K562 (cell line): ENCODE results near the gene CD248. TPM values are rescaled to one million over a fixed set of nuclear protein-coding genes. Genes with fewer than 3 reads are reported as not detected.
A peak's percentile ranks its signal among the peaks of the same experiment; 100 is the strongest.

ENCODE experiments used
- CBX2 ChIP-seq: fragments of 200-600 bp; sonication (generic); IDR thresholded peaks from one replicate; pipeline ENCODE4 v1.6.1; 2012; ENCODE audit warnings: mild to moderate bottlenecking, low read length, inconsistent platforms; ENCODE audit not compliant: insufficient read depth, poor library complexity, severe bottlenecking
- CREB3 ChIP-seq: fragments of 450-650 bp; conservative IDR thresholded peaks from 2 replicates; pipeline ENCODE4 v1.6.1; 2016; ENCODE audit warnings: missing genetic modification characterization, low read depth, mild to moderate bottlenecking, missing compliant biosample characterization, moderate library complexity
- EGR1 ChIP-seq: fragments of 450-650 bp; conservative IDR thresholded peaks from 2 replicates; pipeline ENCODE4 v1.6.1; 2017; ENCODE audit warnings: mild to moderate bottlenecking
- ETV5 ChIP-seq: sonication (generic); formaldehyde crosslinking; IDR thresholded peaks from 2 replicates; pipeline ENCODE4 v1.4.0; 2020; ENCODE audit warnings: low read depth, mild to moderate bottlenecking, missing genetic modification reagents
- GATAD2A ChIP-seq: fragments of 450-650 bp; IDR thresholded peaks from 2 replicates; pipeline ENCODE4 v1.6.1; 2017
- HIVEP1 ChIP-seq: fragments of 250-450 bp; sonication (Bioruptor Pico); IDR thresholded peaks from 2 replicates; pipeline ENCODE4 v1.4.0; 2020; ENCODE audit warnings: mild to moderate bottlenecking
- HOXB6 ChIP-seq: fragments of 250-450 bp; sonication (Bioruptor Pico); IDR thresholded peaks from 2 replicates; pipeline ENCODE4 v1.5.1; 2022; ENCODE audit warnings: mild to moderate bottlenecking, borderline replicate concordance
- IRF2 ChIP-seq: sonication (generic); formaldehyde crosslinking; IDR thresholded peaks from 2 replicates; pipeline ENCODE4 v1.8.1; 2022; ENCODE audit warnings: mild to moderate bottlenecking, missing genetic modification reagents
- JUNB ChIP-seq: fragments of 450-650 bp; formaldehyde crosslinking; conservative IDR thresholded peaks from 2 replicates; pipeline ENCODE4 v1.4.0; 2020; ENCODE audit warnings: mild to moderate bottlenecking
- LCOR ChIP-seq: sonication (generic); formaldehyde crosslinking; IDR thresholded peaks from 2 replicates; pipeline ENCODE4 v1.8.0; 2022; ENCODE audit warnings: mild to moderate bottlenecking, missing genetic modification reagents
- NFIX ChIP-seq: fragments of 250-450 bp; sonication (Bioruptor Pico); IDR thresholded peaks from 2 replicates; pipeline ENCODE4 v1.4.0; 2020; ENCODE audit warnings: low read depth, mild to moderate bottlenecking, moderate library complexity
- POLR3G ChIP-seq: IDR thresholded peaks from 2 replicates; pipeline ENCODE4 v1.6.1; 2011; ENCODE audit not compliant: insufficient read length, insufficient replicate concordance; ENCODE audit errors: extremely low read depth
- RBM15 ChIP-seq: fragments of 200-400 bp; formaldehyde crosslinking; IDR thresholded peaks from 2 replicates; pipeline ENCODE4 v1.6.1; 2018; ENCODE audit warnings: mild to moderate bottlenecking, low read length, moderate library complexity; ENCODE audit not compliant: insufficient read depth
- SIN3B ChIP-seq: fragments of 450-650 bp; IDR thresholded peaks from 2 replicates; pipeline ENCODE4 v1.6.1; 2017; ENCODE audit warnings: low read depth, mild to moderate bottlenecking, moderate library complexity
- SMARCA4 ChIP-seq: fragments of 450-650 bp; IDR thresholded peaks from 2 replicates; pipeline ENCODE4 v1.6.1; 2016
- SNAPC5 ChIP-seq: fragments of 250-450 bp; sonication (Bioruptor Pico); IDR thresholded peaks from 2 replicates; pipeline ENCODE4 v1.8.0; 2021; ENCODE audit warnings: moderate library complexity, mild to moderate bottlenecking, inconsistent platforms
- SP1 ChIP-seq: sonication (generic); formaldehyde crosslinking; IDR thresholded peaks from 2 replicates; pipeline ENCODE4 v1.8.1; 2022; ENCODE audit warnings: mild to moderate bottlenecking, missing genetic modification reagents
- SRF ChIP-seq, 2 experiments: fragments of 250-450, 450-650 bp in 1 of 2; sonication (Bioruptor Pico) in 1 of 2; sonication (generic) in 1 of 2; formaldehyde crosslinking; IDR thresholded peaks; 2 replicates each; pipeline versions ENCODE4 v1.5.0 to v1.5.1; 2020 to 2022; ENCODE audit warnings: mild to moderate bottlenecking in 1 of 2, missing genetic modification reagents in 1 of 2
- TAF15 ChIP-seq: fragments of 200-400 bp; formaldehyde crosslinking; IDR thresholded peaks from 2 replicates; pipeline ENCODE4 v1.6.1; 2017; ENCODE audit warnings: mild to moderate bottlenecking, low read depth, low read length, moderate library complexity
- TEAD2 ChIP-seq: fragments of 450-650 bp; IDR thresholded peaks from 2 replicates; pipeline ENCODE4 v1.6.1; 2016; ENCODE audit warnings: missing genetic modification characterization, control low read depth, missing compliant biosample characterization
- YBX1 ChIP-seq: fragments of 450-650 bp; IDR thresholded peaks from 2 replicates; pipeline ENCODE4 v1.7.1; 2016; ENCODE audit warnings: mild to moderate bottlenecking
- ZBED1 ChIP-seq: IDR thresholded peaks from 2 replicates; pipeline ENCODE4 v1.6.1; 2014
- ZNF655 ChIP-seq: fragments of 250-450 bp; sonication (Bioruptor Pico); IDR thresholded peaks from 2 replicates; pipeline ENCODE4 v1.5.0; 2021
- polyA plus RNA-seq, 8 experiments: library from polyadenylated mRNA; depleted of rRNA in 4 of 8; stranded (reverse) in 5 of 8; unstranded in 3 of 8; fragments of >200 nt; fragmentation: Nextera tagmentation in 2 of 8; fragmentation: Illumina TruSeq in 1 of 8; extraction: Ambion mirVana in 2 of 8; extraction: Trizol in 1 of 8; gene quantifications; 2 replicates each; pipeline versions ENCODE4 v1.2.1 to v1.2.3, GENCODE V29; 2011 to 2014; ENCODE audit warnings: inconsistent platforms in 1 of 8, missing spikeins in 1 of 8
- total RNA-seq, 7 experiments: library from RNA; depleted of rRNA in 6 of 7; stranded (reverse); fragments of >200 nt in 6 of 7; fragmentation: Illumina TruSeq in 2 of 7; extraction: Trizol in 2 of 7; gene quantifications; 2 replicates each; pipeline versions ENCODE4 v1.2.1 to v1.2.3, GENCODE V29; 2011 to 2021; ENCODE audit warnings: low replicate concordance in 1 of 7
- TF ChIP-seq, protein P1 (sequence below): fragments of 250-450 bp; sonication (Bioruptor Pico); IDR thresholded peaks from 2 replicates; pipeline ENCODE4 v1.5.0; 2021; ENCODE audit warnings: mild to moderate bottlenecking, moderate library complexity

CD248 gene
- total and polyA plus RNA-seq, 9 of the 15 experiments (the other 6 are each of a cell fraction or from before 2014, with no cell fraction given): 0.09 TPM; not detected in 8

DNA sequence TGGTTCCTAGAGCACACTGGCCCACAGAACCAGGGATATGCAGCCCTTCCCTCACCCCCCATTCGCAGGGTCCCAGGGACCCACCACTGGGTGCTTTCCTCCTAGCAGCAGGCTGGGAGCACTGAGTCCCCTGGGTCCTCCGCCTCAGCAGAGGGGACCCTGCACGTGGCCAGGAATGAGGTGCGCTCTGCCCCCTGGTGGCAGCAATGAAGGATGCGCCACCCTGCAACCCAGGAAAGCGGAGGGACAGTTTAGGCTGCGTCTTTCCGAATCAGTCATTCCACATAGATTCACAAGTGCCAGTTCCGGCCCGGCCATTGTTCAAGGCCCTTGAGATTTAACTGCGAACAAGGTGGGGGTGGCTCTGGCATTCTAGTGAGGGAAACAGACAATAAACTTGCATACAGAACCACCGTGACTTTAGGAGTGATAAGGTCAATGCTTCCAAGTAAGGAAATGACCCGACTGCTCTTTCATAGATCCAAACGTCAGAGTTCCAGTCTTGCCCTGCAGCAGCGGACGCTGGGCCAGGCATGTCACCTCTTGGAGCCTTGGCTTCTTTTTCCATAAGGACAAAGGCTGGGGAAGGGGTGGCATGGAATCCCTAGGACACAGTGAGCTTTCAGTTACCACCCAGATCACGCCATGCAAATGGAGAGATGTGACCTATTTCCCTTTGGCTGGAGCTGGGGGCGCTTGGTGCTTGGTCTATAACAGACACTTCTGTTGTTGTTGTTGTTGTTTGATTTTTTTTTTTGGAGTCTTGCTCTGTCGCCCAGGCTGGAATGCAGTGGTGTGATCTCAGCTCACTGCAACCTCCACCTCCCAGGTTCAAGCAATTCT, 11.7 kb upstream of the CD248 start (continued):
- no peak for TF ChIP-seq EGR1
- no peak for TF ChIP-seq HOXB6
- peak; percentile 25; the same call in 1 of the 2 replicates for TF ChIP-seq CREB3 (tag)
- TF ChIP-seq, protein P1, sequence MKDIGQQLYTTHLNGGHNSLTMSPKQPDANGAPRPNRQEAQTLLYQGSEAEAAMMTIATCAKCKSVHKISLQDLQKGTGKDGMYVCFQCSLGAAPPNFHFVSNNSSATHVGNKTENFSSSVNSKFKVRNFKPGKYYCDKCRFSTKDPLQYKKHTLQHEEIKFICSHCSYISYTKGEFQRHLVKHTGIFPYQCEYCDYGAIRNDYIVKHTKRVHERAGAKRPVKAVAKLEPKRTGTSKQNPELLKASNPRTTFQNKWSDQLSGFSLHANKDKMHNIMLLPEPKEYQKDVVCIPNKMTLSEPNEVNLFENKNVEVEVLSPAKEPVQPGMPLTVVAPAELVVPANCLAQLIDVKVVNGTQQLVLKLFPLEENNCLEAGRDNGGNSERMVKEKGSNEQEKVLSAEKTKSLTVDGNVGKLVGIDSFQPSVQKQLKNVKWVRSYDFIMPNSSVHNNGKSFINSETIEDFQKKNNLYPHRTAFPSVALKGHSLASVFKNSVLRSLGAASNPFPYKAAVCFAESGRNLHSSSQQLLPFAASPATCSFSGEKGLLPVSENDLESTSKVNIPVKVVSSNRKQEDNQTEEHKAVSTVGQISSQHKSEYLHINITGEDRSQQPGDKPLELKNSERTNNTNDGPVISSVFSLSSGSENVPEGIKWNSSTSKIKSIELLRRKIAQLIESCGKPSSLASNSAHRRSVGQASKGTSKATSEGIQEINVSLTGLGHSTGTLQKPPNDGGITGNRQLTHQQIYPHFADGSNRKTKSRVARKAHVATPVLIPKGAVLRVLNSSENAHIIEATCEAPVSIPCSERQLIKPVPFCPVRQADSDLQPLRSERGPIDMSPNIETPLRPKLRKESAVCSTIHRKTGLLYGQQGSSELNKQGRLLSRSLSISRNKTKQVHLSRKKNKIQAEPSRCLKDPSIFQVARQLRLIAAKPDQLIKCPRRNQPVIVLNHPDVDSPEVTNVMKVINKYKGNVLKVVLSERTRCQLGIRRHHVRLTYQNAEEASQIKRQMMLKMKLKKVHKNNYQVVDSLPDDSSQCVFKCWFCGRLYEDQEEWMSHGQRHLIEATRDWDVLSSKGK (CRISPR knock-in tag): no peak
- TF ChIP-seq HIVEP1 (CRISPR knock-in tag): no peak
- TF ChIP-seq SIN3B: no peak
- TF ChIP-seq LCOR (CRISPR knock-in tag): 0 out of 2 replicates have a peak, but pooled peaks have one; percentile 49
- TF ChIP-seq TAF15: no peak
- TF ChIP-seq SNAPC5 (CRISPR knock-in tag): no peak
- 0 out of 2 replicates have a peak, but pooled peaks have one; percentile 20 for TF ChIP-seq SMARCA4
- TF ChIP-seq NFIX (CRISPR knock-in tag): no peak
- TF ChIP-seq CBX2: no peak
- TF ChIP-seq GATAD2A: peak; percentile 83; the same call in 1 of the 2 replicates
- TF ChIP-seq JUNB (CRISPR knock-in tag): no peak
- TF ChIP-seq ETV5 (CRISPR knock-in tag): 0 out of 2 replicates have a peak, but pooled peaks have one; percentile 45
- no peak for TF ChIP-seq RBM15
- peak in 1 of 2 experiments; percentile 32; a peak in 1 of 4 replicates for TF ChIP-seq SRF (CRISPR knock-in tag; IDR thresholded peaks at IDR 0.05)
- TF ChIP-seq ZNF655 (CRISPR knock-in tag): no peak
- TF ChIP-seq IRF2: no peak
- TF ChIP-seq YBX1: no peak
- TF ChIP-seq POLR3G: no peak
- no peak for TF ChIP-seq ZBED1
- TF ChIP-seq TEAD2 (tag): peak; percentile 94
- peak; percentile 89 for TF ChIP-seq SP1 (CRISPR knock-in tag)
